ENCODE data around the gene TTC7B. TPM values are rescaled to one million over a fixed set of nuclear protein-coding genes. Genes with fewer than 3 reads are reported as not detected.

TTC7B gene
- total and polyA plus RNA-seq, 2 of the 8 experiments (the other 6 are each of a cell fraction or from before 2014, with no cell fraction given): 23.7 to 34.0 TPM

DNA sequence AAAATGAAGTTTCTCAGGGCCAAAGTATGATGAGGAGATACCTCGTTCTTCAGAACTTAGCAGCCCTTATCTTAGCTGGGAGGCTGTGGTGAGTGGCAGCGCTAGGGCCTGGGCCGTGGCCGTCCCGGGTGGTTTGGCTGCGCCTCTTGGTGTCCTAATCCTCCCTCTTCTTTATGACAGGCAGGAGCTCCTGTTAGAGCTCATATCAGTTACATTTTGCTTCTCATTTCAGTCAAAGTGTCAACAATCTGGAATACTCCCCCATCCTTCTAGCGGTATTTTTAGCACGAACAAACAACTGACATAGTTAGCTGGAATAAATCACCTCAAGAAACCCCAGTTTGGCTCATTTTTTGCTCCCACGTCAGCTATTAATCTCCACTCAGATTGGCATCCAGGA lies 188.8 kb downstream of the TTC7B start (continued):
- TF ChIP-seq, protein P1, sequence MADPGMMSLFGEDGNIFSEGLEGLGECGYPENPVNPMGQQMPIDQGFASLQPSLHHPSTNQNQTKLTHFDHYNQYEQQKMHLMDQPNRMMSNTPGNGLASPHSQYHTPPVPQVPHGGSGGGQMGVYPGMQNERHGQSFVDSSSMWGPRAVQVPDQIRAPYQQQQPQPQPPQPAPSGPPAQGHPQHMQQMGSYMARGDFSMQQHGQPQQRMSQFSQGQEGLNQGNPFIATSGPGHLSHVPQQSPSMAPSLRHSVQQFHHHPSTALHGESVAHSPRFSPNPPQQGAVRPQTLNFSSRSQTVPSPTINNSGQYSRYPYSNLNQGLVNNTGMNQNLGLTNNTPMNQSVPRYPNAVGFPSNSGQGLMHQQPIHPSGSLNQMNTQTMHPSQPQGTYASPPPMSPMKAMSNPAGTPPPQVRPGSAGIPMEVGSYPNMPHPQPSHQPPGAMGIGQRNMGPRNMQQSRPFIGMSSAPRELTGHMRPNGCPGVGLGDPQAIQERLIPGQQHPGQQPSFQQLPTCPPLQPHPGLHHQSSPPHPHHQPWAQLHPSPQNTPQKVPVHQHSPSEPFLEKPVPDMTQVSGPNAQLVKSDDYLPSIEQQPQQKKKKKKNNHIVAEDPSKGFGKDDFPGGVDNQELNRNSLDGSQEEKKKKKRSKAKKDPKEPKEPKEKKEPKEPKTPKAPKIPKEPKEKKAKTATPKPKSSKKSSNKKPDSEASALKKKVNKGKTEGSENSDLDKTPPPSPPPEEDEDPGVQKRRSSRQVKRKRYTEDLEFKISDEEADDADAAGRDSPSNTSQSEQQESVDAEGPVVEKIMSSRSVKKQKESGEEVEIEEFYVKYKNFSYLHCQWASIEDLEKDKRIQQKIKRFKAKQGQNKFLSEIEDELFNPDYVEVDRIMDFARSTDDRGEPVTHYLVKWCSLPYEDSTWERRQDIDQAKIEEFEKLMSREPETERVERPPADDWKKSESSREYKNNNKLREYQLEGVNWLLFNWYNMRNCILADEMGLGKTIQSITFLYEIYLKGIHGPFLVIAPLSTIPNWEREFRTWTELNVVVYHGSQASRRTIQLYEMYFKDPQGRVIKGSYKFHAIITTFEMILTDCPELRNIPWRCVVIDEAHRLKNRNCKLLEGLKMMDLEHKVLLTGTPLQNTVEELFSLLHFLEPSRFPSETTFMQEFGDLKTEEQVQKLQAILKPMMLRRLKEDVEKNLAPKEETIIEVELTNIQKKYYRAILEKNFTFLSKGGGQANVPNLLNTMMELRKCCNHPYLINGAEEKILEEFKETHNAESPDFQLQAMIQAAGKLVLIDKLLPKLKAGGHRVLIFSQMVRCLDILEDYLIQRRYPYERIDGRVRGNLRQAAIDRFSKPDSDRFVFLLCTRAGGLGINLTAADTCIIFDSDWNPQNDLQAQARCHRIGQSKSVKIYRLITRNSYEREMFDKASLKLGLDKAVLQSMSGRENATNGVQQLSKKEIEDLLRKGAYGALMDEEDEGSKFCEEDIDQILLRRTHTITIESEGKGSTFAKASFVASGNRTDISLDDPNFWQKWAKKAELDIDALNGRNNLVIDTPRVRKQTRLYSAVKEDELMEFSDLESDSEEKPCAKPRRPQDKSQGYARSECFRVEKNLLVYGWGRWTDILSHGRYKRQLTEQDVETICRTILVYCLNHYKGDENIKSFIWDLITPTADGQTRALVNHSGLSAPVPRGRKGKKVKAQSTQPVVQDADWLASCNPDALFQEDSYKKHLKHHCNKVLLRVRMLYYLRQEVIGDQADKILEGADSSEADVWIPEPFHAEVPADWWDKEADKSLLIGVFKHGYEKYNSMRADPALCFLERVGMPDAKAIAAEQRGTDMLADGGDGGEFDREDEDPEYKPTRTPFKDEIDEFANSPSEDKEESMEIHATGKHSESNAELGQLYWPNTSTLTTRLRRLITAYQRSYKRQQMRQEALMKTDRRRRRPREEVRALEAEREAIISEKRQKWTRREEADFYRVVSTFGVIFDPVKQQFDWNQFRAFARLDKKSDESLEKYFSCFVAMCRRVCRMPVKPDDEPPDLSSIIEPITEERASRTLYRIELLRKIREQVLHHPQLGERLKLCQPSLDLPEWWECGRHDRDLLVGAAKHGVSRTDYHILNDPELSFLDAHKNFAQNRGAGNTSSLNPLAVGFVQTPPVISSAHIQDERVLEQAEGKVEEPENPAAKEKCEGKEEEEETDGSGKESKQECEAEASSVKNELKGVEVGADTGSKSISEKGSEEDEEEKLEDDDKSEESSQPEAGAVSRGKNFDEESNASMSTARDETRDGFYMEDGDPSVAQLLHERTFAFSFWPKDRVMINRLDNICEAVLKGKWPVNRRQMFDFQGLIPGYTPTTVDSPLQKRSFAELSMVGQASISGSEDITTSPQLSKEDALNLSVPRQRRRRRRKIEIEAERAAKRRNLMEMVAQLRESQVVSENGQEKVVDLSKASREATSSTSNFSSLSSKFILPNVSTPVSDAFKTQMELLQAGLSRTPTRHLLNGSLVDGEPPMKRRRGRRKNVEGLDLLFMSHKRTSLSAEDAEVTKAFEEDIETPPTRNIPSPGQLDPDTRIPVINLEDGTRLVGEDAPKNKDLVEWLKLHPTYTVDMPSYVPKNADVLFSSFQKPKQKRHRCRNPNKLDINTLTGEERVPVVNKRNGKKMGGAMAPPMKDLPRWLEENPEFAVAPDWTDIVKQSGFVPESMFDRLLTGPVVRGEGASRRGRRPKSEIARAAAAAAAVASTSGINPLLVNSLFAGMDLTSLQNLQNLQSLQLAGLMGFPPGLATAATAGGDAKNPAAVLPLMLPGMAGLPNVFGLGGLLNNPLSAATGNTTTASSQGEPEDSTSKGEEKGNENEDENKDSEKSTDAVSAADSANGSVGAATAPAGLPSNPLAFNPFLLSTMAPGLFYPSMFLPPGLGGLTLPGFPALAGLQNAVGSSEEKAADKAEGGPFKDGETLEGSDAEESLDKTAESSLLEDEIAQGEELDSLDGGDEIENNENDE (IDR thresholded peaks at IDR 0.05; ENCODE audit: insufficient replicate concordance, low read length): no peak
- TF ChIP-seq RNF2 (IDR thresholded peaks at IDR 0.05; ENCODE audit: borderline replicate concordance, low read depth, low read length, missing control alignments, poor library complexity, severe bottlenecking): no peak
